Cardiac muscle cell (in vitro differentiated cells and primary cell): ENCODE measurements around the gene ZNF175. TPM values are rescaled to one million over a fixed set of nuclear protein-coding genes. Genes with fewer than 3 reads are reported as not detected.

Source experiments
- DNase-seq, 2 donors: peaks; one replicate each; pipeline versions ENCODE4 v3.0.0 to v3.0.0-alpha.2; 2010 to 2017; ENCODE audit warnings: low read depth in 1 of 2, low spot score in 1 of 2
- H3K27ac ChIP-seq: fragments of 200-600 bp; sonication (generic); 2 replicates; pipeline ENCODE4 v1.5.1; 2016
- H3K27me3 ChIP-seq: fragments of 200-600 bp; sonication (generic); 2 replicates; pipeline ENCODE4 v1.6.0; 2016; ENCODE audit warnings: control low read depth
- H3K36me3 ChIP-seq: fragments of 200-600 bp; sonication (generic); 2 replicates; pipeline ENCODE4 v1.5.1; 2016; ENCODE audit warnings: control low read depth
- H3K4me1 ChIP-seq: fragments of 200-600 bp; sonication (generic); 2 replicates; pipeline ENCODE4 v1.8.1; 2017; ENCODE audit warnings: low read depth, mild to moderate bottlenecking, mixed run types
- H3K4me3 ChIP-seq: fragments of 200-600 bp; sonication (generic); 2 replicates; pipeline ENCODE4 v1.5.1; 2016; ENCODE audit warnings: mild to moderate bottlenecking
- H3K9me3 ChIP-seq: fragments of 200-600 bp; sonication (generic); 2 replicates; pipeline ENCODE4 v1.5.1; 2017; ENCODE audit warnings: low read depth, mild to moderate bottlenecking, control low read depth
- polyA plus RNA-seq: library from polyadenylated mRNA; unstranded; fragments of >200 nt; fragmentation: Nextera tagmentation; extraction: Ambion mirVana; gene quantifications from 2 replicates; pipeline ENCODE4 v1.2.1, GENCODE V29; 2016
- total RNA-seq: library from RNA; depleted of rRNA; stranded (reverse); fragments of >200 nt; gene quantifications from 2 replicates; pipeline ENCODE4 v1.2.3, GENCODE V29; 2016
- TF ChIP-seq, protein P1 (sequence below): IDR thresholded peaks from 2 replicates; pipeline ENCODE4 v1.5.1; 2012; ENCODE audit warnings: low read depth, mild to moderate bottlenecking, low read length

ZNF175 gene
- total and polyA plus RNA-seq, 2 experiments from 2014 or later = 2.3 to 7.0 TPM

DNA sequence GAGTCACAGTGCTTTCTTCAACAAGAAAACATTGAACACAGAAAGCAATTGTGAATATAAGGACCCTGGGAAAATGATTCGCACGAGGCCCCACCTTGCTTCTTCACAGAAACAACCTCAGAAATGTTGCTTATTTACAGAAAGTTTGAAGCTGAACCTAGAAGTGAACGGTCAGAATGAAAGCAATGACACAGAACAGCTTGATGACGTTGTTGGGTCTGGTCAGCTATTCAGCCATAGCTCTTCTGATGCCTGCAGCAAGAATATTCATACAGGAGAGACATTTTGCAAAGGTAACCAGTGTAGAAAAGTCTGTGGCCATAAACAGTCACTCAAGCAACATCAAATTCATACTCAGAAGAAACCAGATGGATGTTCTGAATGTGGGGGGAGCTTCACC is 15.7 kb downstream of the ZNF175 start:
- Histone ChIP-seq H3K9me3 (peaks cover 6% of the 10 kb centered on the region), H3K27me3 (no peaks in the 10 kb centered on the region), H3K4me1 (no peaks in the 10 kb centered on the region), H3K27ac (no peak overlapping the region), H3K4me3 (no peak overlapping the region), H3K36me3 (peaks cover 39% of the 10 kb centered on the region)
- TF ChIP-seq, protein P1, sequence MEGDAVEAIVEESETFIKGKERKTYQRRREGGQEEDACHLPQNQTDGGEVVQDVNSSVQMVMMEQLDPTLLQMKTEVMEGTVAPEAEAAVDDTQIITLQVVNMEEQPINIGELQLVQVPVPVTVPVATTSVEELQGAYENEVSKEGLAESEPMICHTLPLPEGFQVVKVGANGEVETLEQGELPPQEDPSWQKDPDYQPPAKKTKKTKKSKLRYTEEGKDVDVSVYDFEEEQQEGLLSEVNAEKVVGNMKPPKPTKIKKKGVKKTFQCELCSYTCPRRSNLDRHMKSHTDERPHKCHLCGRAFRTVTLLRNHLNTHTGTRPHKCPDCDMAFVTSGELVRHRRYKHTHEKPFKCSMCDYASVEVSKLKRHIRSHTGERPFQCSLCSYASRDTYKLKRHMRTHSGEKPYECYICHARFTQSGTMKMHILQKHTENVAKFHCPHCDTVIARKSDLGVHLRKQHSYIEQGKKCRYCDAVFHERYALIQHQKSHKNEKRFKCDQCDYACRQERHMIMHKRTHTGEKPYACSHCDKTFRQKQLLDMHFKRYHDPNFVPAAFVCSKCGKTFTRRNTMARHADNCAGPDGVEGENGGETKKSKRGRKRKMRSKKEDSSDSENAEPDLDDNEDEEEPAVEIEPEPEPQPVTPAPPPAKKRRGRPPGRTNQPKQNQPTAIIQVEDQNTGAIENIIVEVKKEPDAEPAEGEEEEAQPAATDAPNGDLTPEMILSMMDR = no peak
- DNase-seq = no peak

DNA sequence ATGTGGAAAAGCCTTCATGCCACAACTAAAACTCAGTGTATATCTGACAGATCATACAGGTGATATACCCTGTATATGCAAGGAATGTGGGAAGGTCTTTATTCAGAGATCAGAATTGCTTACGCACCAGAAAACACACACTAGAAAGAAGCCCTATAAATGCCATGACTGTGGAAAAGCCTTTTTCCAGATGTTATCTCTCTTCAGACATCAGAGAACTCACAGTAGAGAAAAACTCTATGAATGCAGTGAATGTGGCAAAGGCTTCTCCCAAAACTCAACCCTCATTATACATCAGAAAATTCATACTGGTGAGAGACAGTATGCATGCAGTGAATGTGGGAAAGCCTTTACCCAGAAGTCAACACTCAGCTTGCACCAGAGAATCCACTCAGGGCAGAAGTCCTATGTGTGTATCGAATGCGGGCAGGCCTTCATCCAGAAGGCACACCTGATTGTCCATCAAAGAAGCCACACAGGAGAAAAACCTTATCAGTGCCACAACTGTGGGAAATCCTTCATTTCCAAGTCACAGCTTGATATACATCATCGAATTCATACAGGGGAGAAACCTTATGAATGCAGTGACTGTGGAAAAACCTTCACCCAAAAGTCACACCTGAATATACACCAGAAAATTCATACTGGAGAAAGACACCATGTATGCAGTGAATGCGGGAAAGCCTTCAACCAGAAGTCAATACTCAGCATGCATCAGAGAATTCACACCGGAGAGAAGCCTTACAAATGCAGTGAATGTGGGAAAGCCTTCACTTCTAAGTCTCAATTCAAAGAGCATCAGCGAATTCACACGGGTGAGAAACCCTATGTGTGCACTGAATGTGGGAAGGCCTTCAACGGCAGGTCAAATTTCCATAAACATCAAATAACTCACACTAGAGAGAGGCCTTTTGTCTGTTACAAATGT is 16.4 kb downstream of the ZNF175 start:
- Histone ChIP-seq H3K4me1 (no peaks in the 10 kb centered on the region), H3K36me3 (peaks cover 36% of the 10 kb centered on the region), H3K27me3 (no peaks in the 10 kb centered on the region), H3K27ac (no peak overlapping the region), H3K9me3 (peaks cover 6% of the 10 kb centered on the region), H3K4me3 (no peak overlapping the region)
- TF ChIP-seq, protein P1 = no peak
- no peak for DNase-seq

DNA sequence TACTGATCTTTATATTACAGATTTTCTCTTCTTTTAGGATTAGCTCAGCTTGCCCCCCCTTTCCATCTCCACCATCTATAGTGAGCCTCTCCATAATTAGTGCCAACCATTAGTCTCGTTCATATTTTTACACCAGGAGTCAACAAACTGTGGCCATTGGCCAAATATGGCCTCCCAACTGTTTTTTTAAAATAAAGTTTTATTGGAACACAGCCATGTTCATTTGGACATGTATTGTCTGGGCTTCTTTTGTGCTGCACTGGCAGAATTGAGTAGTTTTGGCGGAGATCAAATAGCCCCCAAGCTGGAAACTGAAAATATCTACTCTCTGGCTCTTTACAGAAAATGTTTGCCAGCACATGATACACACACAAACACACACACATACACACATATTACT is 18.4 kb downstream of the ZNF175 start:
- peaks cover 5% of the 10 kb centered on the region for H3K4me1 ChIP-seq
- H3K4me3 ChIP-seq = no peak overlapping the region
- H3K36me3 ChIP-seq = peaks cover 23% of the 10 kb centered on the region
- peaks cover 6% of the 10 kb centered on the region for H3K9me3 ChIP-seq
- no peaks in the 10 kb centered on the region for H3K27me3 ChIP-seq
- no peak overlapping the region for H3K27ac ChIP-seq
- DNase-seq = no peak
- TF ChIP-seq, protein P1 = no peak

DNA sequence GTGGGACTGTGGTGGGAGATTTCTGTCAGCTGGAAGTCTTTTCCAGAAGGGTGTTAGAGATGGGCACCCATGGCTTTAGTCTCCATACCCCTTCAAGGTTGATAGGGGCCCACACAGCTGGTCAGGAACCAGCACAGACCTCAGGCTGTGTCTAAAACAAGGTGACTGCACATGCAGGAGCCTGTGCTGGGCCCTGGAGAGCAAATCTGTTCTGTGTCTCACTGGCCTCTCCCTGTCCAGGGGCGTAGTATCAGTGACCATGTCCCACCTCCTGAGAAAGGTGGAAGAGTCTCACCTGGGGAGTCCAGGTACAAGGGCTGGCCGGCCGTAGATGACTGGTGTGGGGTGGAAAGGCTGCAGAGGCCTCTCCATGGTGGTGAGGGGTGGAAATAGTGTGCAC is 19.4 kb downstream of the ZNF175 start:
- TF ChIP-seq, protein P1 = no peak
- Histone ChIP-seq H3K36me3 (peaks cover 23% of the 10 kb centered on the region), H3K9me3 (peaks cover 6% of the 10 kb centered on the region), H3K4me1 (peaks cover 5% of the 10 kb centered on the region), H3K27ac (no peak overlapping the region), H3K27me3 (no peaks in the 10 kb centered on the region), H3K4me3 (no peak overlapping the region)
- DNase-seq = no peak

DNA sequence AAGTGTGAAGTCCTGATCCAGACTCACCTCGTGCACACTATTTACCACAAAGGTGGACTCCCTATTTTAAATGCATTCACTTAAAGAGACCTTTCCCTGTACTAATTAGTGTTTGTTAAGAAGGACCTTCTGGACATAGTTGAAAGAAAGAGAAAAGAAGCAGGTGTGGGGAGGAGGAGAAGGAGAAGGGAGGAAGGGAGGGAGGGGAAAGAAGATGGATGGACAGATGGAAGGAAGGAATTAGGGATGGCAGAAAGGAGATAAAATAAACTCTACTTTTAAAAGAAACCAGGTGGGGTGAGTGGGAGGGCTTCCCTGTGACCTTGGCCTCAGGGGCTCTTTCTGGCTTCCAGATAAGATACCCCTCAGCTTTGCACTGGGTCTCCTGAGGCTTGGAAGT is 21.4 kb downstream of the ZNF175 start:
- Histone ChIP-seq H3K27ac (no peak overlapping the region), H3K9me3 (peaks cover 4% of the 10 kb centered on the region), H3K27me3 (no peaks in the 10 kb centered on the region), H3K4me1 (peaks cover 5% of the 10 kb centered on the region), H3K36me3 (peaks cover 6% of the 10 kb centered on the region), H3K4me3 (no peak overlapping the region)
- TF ChIP-seq, protein P1 = no peak
- no peak for DNase-seq
